GM12892 (cell line): ENCODE results near the gene NANOGP8.

Source experiments
- DNase-seq: peaks from one replicate; pipeline ENCODE4 v3.0.0; 2011; ENCODE audit not compliant: insufficient read length
- FAIRE-seq: peaks from 2 replicates; lab custom pipeline; 2011; peaks lifted over from hg19 to GRCh38; lab: Jason Lieb, UNC
- POLR2A ChIP-seq: IDR thresholded peaks from 2 replicates; pipeline ENCODE4 v1.6.1; 2011; ENCODE audit warnings: low read depth, low read length, control low read depth
- POLR2AphosphoS5 ChIP-seq: IDR thresholded peaks from 2 replicates; pipeline ENCODE4 v1.6.1; 2011; ENCODE audit warnings: low read depth, low read length, control low read depth
- TAF1 ChIP-seq: IDR thresholded peaks from 2 replicates; pipeline ENCODE4 v1.6.1; 2011; ENCODE audit warnings: low read depth, mild to moderate bottlenecking, control low read depth, low read length, borderline replicate concordance

NANOGP8 gene

DNA sequence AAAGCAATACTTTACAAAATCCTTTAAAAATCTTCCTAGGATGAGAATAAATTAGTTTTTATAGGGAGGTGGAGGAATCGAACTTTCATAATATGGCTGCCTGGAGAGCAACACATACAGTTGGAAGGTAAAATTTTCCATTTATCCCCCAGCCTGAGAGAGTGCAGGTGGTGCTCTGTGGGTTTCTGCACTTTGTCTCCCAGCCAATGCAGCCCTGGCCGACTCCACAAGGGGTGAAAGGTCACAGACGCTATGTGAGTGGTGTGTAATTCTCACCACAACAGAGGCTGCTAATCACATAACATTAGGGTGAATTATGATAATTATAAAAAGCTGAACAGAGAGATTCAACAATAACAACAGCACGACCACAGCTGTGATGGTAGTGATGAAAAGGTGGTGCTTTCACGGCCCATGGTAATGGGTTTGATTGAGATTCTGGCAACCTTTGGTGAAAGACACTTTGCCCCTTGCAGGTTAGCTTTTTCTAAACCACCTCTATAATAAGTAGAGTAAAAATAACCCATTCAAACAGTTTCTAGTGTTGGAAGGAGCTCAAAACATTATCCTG lies 30.1 kb upstream of the NANOGP8 start:
- TF ChIP-seq POLR2AphosphoS5 = no peak
- no peak for TF ChIP-seq TAF1
- TF ChIP-seq POLR2A = no peak
- FAIRE-seq = no peak
- no peak for DNase-seq

- no peak for TF ChIP-seq POLR2AphosphoS5
- no peak for TF ChIP-seq TAF1
- TF ChIP-seq POLR2A = no peak
- FAIRE-seq = no peak
- DNase-seq = no peak
Measured at GRCh38 chr15:35112346-35112745, 27.3 kb upstream of the NANOGP8 start.

DNA sequence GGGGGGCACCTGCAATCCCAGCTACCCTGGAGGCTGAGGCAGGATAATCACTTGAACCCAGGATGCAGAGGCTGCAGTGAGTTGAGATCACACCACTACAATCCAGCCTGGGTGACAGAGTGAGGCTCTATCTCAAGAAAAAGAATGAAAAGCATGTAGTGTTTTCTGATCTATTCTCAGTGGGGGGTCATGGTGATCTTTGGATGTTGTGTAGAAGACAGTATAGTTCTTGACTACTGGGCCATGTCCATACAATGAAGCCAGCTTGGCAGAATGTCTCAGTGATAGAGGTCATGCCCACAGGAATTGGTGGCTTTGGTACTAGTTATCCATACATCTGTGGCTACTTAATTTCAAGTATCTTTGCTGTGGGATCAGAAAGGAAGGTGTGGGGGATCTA lies 26.8 kb upstream of the NANOGP8 start:
- TF ChIP-seq POLR2AphosphoS5 (no peak), POLR2A (no peak), TAF1 (no peak)
- FAIRE-seq (no peak), DNase-seq (no peak)

GRCh38 chr15:35108453-35108852 lies 23.4 kb upstream of the NANOGP8 start:
- DNase-seq = no peak
- TF ChIP-seq TAF1 (no peak), POLR2AphosphoS5 (no peak), POLR2A (no peak)
- FAIRE-seq = no peak

DNA sequence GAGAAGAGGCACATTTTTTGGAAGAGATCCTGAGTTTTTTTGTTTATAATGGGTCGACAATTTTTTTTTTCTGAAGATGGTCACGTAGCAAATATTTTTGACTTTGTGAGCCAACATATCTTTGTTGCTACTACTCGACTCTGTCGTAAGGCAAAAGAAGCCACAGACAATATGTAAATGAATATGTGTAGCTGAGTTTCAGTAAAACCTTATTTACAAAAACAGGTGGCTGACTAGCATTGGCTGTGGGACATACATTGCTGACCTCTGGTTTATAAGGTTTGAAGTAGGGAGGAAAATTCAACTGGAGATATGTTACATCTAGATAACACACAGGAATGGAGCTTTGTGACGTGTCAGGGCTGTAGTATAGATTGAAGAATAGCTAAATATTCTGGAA lies 22.5 kb upstream of the NANOGP8 start:
- no peak for FAIRE-seq
- no peak for TF ChIP-seq TAF1
- no peak for TF ChIP-seq POLR2A
- TF ChIP-seq POLR2AphosphoS5 = no peak
- DNase-seq = no peak

DNA sequence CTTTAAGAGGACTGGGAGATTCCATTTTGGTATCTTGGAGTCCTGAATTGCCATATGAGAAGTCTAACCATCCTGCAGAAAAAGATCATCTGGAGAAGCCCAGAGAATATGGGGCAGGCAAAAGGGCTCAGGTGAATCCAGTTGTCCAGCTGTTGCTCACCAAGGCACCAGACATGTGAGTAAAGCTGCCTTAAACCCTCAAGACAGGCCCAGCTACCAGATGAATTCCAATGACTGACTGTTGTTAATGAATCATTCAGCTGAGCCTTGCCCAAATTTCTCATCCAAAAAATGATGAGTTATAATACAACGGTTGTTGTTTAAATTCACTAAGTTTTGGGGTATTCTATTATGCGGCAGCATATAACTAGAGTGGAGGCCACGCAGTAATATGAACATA lies 22.0 kb upstream of the NANOGP8 start:
- DNase-seq (no peak), FAIRE-seq (no peak)
- TF ChIP-seq POLR2AphosphoS5 = no peak

DNA sequence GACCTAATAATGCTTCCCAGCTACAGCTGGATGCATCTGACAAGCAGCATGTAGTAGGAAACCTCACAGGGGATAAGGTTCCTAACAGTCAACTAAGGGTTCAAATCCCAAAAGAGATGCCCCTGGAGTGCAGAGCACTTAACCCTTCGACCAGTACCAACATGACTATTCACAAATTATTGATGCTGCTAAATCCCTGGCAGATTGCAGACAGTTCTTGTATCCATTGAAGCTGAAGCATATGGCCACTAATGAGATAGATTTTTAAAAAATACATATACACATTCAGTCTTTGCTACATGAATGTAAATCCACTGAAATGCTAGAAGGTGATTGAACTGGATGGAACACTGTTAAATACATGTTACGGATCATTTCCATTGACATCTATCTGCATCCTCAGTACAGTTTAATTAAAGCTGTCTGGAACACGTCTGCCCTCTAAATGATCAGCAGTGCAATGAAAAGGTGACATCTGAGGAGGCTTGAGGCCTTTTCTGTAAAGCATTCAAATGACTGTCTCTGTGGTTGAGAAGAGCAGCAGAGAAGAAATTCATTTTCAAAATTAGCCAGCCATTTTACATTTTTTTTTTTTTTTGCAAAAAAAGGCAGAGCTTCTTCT lies 19.5 kb upstream of the NANOGP8 start:
- no peak for DNase-seq
- TF ChIP-seq POLR2A (no peak), POLR2AphosphoS5 (no peak), TAF1 (no peak)
- FAIRE-seq = peak; percentile 83

DNA sequence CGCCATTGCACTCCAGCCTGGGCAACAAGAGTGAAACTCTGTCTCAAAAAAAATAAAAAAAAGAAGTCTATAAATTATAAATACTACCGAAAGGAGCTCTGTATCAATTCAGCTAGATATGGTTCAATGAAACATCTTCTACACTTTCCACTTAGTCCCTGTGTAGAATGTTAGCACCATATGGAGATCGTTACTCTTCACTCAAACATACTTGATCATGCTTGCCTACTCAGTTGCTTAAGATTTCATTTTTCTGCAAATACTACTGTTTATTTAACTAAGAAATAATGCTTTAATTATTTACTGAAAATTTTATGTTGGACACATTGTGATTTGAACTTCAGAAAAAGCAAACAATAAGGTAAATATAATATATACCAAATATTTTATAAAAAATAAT lies 17.1 kb upstream of the NANOGP8 start:
- DNase-seq = no peak
- no peak for FAIRE-seq
- no peak for TF ChIP-seq TAF1
- TF ChIP-seq POLR2A = no peak
- TF ChIP-seq POLR2AphosphoS5 = no peak

DNA sequence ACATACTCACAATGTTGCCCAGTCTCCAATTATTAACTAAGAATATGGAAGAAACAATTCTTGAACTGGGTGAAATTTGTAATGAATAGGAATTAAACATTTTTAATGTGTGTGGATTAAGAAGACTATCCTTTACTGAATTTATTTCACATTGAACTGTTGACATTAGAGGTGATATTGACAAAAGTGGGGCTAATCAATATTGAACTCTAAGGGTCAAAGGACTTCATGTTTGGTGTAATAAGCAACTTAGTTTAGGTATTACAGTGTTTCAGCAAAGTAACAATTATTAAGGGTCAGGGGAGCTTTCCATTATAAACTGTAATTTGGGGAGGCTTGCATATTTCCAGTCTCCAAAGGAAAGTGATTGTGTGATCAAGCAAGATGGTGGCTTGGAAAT lies 16.2 kb upstream of the NANOGP8 start:
- TF ChIP-seq POLR2AphosphoS5 (no peak), TAF1 (no peak), POLR2A (no peak)
- no peak for DNase-seq
- no peak for FAIRE-seq

DNA sequence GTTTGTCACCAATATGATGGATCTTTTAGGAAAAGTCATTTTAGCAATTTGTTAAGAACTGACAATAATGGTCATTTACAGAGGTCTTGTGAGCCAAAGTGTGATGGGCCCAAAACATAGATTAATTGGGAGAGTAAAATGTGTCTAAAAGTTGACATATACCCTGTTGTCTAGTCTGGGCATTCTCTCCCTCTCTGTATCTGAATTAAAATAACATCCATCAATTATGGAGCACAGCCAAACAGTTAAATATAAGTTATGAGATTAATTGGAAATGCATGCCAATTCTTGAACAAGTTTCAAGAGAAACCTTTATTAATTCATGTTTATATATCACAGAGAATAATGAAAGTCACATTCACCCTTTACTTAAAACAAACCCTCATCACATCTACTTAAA lies 13.6 kb upstream of the NANOGP8 start:
- FAIRE-seq = no peak
- no peak for DNase-seq
- no peak for TF ChIP-seq POLR2A
- no peak for TF ChIP-seq TAF1
- no peak for TF ChIP-seq POLR2AphosphoS5

GRCh38 chr15:35095941-35096340 lies 10.8 kb upstream of the NANOGP8 start:
- DNase-seq = no peak
- FAIRE-seq = no peak
- no peak for TF ChIP-seq POLR2AphosphoS5
- no peak for TF ChIP-seq TAF1
- no peak for TF ChIP-seq POLR2A

DNA sequence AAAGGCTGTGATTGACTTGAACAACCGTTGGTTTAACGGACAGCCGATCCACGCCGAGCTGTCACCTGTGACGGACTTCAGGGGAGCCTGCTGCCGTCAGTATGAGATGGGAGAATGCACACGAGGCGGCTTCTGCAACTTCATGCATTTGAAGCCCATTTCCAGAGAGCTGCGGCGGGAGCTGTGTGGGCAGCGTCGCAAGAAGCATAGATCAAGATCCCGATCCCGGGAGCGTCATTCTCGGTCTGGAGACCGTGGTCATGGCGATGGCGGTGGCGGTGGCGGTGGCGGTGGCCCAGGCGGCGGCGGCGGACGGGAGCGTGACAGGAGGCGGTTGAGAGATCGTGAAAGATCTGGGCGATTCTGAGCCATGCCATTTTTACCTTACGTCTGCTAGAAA lies 7.8 kb upstream of the NANOGP8 start:
- FAIRE-seq (no peak), DNase-seq (no peak)
- TF ChIP-seq POLR2AphosphoS5 = no peak
- no peak for TF ChIP-seq POLR2A
- no peak for TF ChIP-seq TAF1
